Gastrocnemius medialis (tissue), 4 donors: ENCODE data around the gene CIPC.

Experiments used
- POLR2A ChIP-seq, 2 donors: fragments of 450-650 bp; IDR thresholded peaks; one replicate each; pipeline ENCODE4 v1.6.1; 2017; ENCODE audit warnings: antibody characterized with exemption in 2 of 2, mild to moderate bottlenecking in 2 of 2, moderate library complexity in 2 of 2
- TF ChIP-seq, protein P1 (sequence below), 5 experiments: fragments of 450-650 bp in 3 of 5; fragments of 200-600 bp in 2 of 5; sonication (generic) in 2 of 5; IDR thresholded peaks in 4 of 5; conservative IDR thresholded peaks in 1 of 5; 1 replicate in 4 of 5; 2 replicates in 1 of 5; pipeline ENCODE4 v1.5.1; 2016 to 2019; ENCODE audit warnings: antibody characterized with exemption in 5 of 5, mild to moderate bottlenecking in 3 of 5, moderate library complexity in 3 of 5

GRCh38 chr14:77106666-77107065, 8.6 kb downstream of the CIPC start:
- TF ChIP-seq, protein P1, sequence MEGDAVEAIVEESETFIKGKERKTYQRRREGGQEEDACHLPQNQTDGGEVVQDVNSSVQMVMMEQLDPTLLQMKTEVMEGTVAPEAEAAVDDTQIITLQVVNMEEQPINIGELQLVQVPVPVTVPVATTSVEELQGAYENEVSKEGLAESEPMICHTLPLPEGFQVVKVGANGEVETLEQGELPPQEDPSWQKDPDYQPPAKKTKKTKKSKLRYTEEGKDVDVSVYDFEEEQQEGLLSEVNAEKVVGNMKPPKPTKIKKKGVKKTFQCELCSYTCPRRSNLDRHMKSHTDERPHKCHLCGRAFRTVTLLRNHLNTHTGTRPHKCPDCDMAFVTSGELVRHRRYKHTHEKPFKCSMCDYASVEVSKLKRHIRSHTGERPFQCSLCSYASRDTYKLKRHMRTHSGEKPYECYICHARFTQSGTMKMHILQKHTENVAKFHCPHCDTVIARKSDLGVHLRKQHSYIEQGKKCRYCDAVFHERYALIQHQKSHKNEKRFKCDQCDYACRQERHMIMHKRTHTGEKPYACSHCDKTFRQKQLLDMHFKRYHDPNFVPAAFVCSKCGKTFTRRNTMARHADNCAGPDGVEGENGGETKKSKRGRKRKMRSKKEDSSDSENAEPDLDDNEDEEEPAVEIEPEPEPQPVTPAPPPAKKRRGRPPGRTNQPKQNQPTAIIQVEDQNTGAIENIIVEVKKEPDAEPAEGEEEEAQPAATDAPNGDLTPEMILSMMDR (IDR thresholded peaks at IDR 0.05 in 4 of 5, conservative IDR thresholded peaks at IDR 0.05 in 1 of 5), result no peak
- TF ChIP-seq POLR2A (IDR thresholded peaks at IDR 0.05), result no peak
